ENCODE results near the gene LMF2.
"Not testable (repeated sequence)": the region's sequence is repeated elsewhere in the genome, so short reads cannot be mapped to it uniquely, and the experiment has no call there.

LMF2 gene

DNA sequence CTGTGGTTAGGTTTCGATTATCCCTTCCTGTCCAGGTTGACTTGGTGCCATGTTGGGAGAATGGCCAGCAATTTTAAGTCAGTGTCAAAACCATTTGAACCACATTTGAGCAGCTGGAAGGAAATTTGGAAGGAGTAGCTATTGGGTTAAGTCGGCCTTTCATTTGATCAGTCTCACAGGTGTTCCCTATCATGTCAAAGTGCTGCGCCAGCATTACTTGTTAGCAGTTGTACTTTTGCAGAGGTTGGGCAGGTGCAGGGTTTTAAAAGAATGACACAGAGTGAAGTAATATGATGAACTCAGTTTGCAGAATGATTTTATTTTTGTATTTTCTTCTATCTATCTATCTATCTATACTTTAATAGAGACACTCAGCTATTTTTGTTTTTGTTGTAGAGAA, 28.7 kb upstream of the LMF2 start:
- Histone ChIP-seq H2AFZ (ENCODE audit: low read depth, low read length, severe bottlenecking) (no peak overlapping the region), H3K9me2 (replicated peaks; ENCODE audit: insufficient read depth, low read length) (no peaks in the 10 kb centered on the region), H3K4me2 (ENCODE audit: low read depth, low read length, poor library complexity, severe bottlenecking) (no peak overlapping the region), H3K27ac (ENCODE audit: low read depth, low read length) (0 out of 2 replicates have a peak overlapping the region, but pooled peaks have one; percentile 24), H3K4me3 (ENCODE audit: insufficient read depth, low read length, poor library complexity, severe bottlenecking) (no peak overlapping the region), H3K27me3 (ENCODE audit: low read length) (no peaks in the 10 kb centered on the region), H3K9me3 (ENCODE audit: insufficient read depth, low read length) (no peaks in the 10 kb centered on the region), H4K20me1 (ENCODE audit: low read depth, low read length) (no peaks in the 10 kb centered on the region), H3K9ac (ENCODE audit: low read length) (no peak overlapping the region), H3F3A (ENCODE audit: insufficient read depth) (peaks cover 33% of the 10 kb centered on the region), H3K79me2 (ENCODE audit: insufficient read depth, low read length) (no peaks in the 10 kb centered on the region), H3K36me3 (ENCODE audit: low read length) (no peaks in the 10 kb centered on the region)
- TF ChIP-seq, protein P1, sequence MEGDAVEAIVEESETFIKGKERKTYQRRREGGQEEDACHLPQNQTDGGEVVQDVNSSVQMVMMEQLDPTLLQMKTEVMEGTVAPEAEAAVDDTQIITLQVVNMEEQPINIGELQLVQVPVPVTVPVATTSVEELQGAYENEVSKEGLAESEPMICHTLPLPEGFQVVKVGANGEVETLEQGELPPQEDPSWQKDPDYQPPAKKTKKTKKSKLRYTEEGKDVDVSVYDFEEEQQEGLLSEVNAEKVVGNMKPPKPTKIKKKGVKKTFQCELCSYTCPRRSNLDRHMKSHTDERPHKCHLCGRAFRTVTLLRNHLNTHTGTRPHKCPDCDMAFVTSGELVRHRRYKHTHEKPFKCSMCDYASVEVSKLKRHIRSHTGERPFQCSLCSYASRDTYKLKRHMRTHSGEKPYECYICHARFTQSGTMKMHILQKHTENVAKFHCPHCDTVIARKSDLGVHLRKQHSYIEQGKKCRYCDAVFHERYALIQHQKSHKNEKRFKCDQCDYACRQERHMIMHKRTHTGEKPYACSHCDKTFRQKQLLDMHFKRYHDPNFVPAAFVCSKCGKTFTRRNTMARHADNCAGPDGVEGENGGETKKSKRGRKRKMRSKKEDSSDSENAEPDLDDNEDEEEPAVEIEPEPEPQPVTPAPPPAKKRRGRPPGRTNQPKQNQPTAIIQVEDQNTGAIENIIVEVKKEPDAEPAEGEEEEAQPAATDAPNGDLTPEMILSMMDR (IDR thresholded peaks at IDR 0.05; ENCODE audit: insufficient read depth, low read length, poor library complexity, severe bottlenecking), result no peak
- TF ChIP-seq EZH2phosphoT487 (conservative IDR thresholded peaks at IDR 0.05; ENCODE audit: low read length), result no peak

DNA sequence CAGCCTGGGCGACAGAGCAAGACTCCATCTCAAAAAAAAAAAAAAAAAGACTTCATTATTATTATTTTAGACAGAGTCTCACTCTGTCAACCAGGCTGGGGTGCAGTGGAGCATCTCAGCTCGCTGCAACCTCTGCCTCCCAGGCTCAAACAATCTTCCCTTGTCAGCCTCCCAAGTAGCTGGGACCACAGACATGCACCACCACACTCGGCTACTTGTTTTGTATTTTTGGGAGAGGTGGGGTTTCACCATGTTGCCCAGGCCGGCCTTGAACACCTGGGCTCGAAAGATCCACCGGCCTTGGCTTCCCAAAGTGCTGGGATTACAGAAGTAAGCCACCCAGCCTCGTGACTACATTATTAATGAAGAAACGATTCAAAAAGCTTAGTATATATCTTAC, 27.6 kb upstream of the LMF2 start:
- Histone ChIP-seq H3K79me2 (ENCODE audit: insufficient read depth, low read length) (no peaks in the 10 kb centered on the region), H3F3A (ENCODE audit: insufficient read depth) (peaks cover 23% of the 10 kb centered on the region), H3K27ac (ENCODE audit: low read depth, low read length) (peak overlapping the region; percentile 78), H3K27me3 (ENCODE audit: low read length) (no peaks in the 10 kb centered on the region), H2AFZ (ENCODE audit: low read depth, low read length, severe bottlenecking) (peak overlapping the region; percentile 72), H3K9me2 (replicated peaks; ENCODE audit: insufficient read depth, low read length) (no peaks in the 10 kb centered on the region), H3K9me3 (ENCODE audit: insufficient read depth, low read length) (no peaks in the 10 kb centered on the region), H4K20me1 (ENCODE audit: low read depth, low read length) (no peaks in the 10 kb centered on the region), H3K4me2 (ENCODE audit: low read depth, low read length, poor library complexity, severe bottlenecking) (peak overlapping the region; percentile 48), H3K4me3 (ENCODE audit: insufficient read depth, low read length, poor library complexity, severe bottlenecking) (no peak overlapping the region), H3K9ac (ENCODE audit: low read length) (no peak overlapping the region), H3K36me3 (ENCODE audit: low read length) (no peaks in the 10 kb centered on the region)
- TF ChIP-seq, protein P1 (IDR thresholded peaks at IDR 0.05; ENCODE audit: insufficient read depth, low read length, poor library complexity, severe bottlenecking), result no peak
- TF ChIP-seq EZH2phosphoT487 (conservative IDR thresholded peaks at IDR 0.05; ENCODE audit: low read length), result no peak

DNA sequence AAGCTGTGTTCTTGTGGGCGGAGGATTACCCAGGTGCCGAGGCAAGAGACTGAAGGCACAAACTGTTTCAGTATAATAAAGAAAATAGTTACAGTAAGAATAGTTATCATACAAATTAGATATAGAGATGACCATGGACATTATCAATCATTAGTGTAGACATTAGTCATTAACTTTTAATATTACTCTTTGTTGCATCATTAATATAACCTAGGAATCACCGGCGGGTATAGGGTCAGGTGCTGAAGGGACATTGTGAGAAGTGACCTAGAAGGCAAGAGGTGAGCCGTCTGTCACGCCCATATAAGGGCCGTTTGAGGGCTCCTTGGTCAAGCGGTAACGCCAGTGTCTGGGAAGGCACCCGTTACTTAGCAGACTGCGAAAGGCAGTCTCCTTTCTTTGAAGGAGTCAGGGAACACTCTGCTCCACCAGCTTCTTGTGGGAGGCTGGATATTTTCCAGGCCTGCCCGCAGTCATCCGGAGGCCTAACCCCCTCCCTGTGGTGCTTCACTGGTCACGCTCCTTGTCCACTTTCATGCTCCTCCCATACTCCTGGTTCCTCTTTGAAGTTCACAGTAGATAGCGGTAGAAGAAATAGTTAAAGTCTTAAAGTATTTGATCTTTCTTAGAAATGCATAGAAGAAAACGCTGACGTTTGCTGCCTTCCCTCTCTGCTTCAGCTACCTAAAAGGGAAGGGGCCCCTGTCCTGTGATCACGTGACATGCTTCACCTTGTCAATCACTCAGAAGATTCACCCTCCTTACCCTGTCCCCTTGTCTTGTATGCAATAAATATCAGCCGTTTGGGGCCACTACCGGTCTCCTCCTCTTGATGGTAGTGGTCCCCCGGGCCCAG, 26.6 kb upstream of the LMF2 start:
- H3K79me2 ChIP-seq (ENCODE audit: insufficient read depth, low read length); H3K27me3 ChIP-seq (ENCODE audit: low read length); H3K9me2 ChIP-seq (replicated peaks; ENCODE audit: insufficient read depth, low read length); H3K4me3 ChIP-seq (ENCODE audit: insufficient read depth, low read length, poor library complexity, severe bottlenecking); H3K36me3 ChIP-seq (ENCODE audit: low read length); H4K20me1 ChIP-seq (ENCODE audit: low read depth, low read length); H3K9me3 ChIP-seq (ENCODE audit: insufficient read depth, low read length): not testable (repeated sequence)
- Histone ChIP-seq H2AFZ (ENCODE audit: low read depth, low read length, severe bottlenecking) (peak overlapping the region; percentile 64), H3K27ac (ENCODE audit: low read depth, low read length) (peak overlapping the region; percentile 68), H3K9ac (ENCODE audit: low read length) (peak overlapping the region; percentile 24; the same call in 1 of the 2 replicates), H3K4me2 (ENCODE audit: low read depth, low read length, poor library complexity, severe bottlenecking) (peak overlapping the region; percentile 44), H3F3A (ENCODE audit: insufficient read depth) (peaks cover 14% of the 10 kb centered on the region)
